Heart left ventricle (tissue), 16 donors: ENCODE data around the gene CSTA. TPM values are rescaled to one million over a fixed set of nuclear protein-coding genes. Genes with fewer than 3 reads are reported as not detected.
"Not testable (repeated sequence)": the region's sequence is repeated elsewhere in the genome, so short reads cannot be mapped to it uniquely, and the experiment has no call there.

ENCODE experiments used
- ATAC-seq, 4 donors: fragments of 200-7000 bp; cut with Tn5 transposase; one replicate each; pipeline ENCODE4 v1.9.1; 2020 to 2022; ENCODE audit warnings: moderate library complexity in 4 of 4, mild to moderate bottlenecking in 3 of 4, moderate number of reproducible peaks in 1 of 4
- DNase-seq, 5 donors: peaks; one replicate each; pipeline ENCODE4 v3.0.0-alpha.2; 2020
- H3K27ac ChIP-seq, 12 donors: fragments of 200-600 bp; sonication (generic) in 4 of 12; one replicate each; pipeline versions ENCODE4 v1.5.0 to v1.8.0; 2016 to 2022; ENCODE audit warnings: mild to moderate bottlenecking in 2 of 12
- H3K27me3 ChIP-seq, 9 donors: fragments of 200-600 bp; sonication (generic) in 2 of 9; one replicate each; pipeline versions ENCODE4 v1.5.1 to v1.8.0; 2016 to 2022; ENCODE audit warnings: mild to moderate bottlenecking in 3 of 9
- H3K36me3 ChIP-seq, 9 donors: fragments of 200-600 bp; sonication (generic) in 2 of 9; one replicate each; pipeline versions ENCODE4 v1.5.0 to v1.8.0; 2018 to 2022; ENCODE audit warnings: mild to moderate bottlenecking in 2 of 9
- H3K4me1 ChIP-seq, 12 donors: fragments of 200-600 bp; sonication (generic) in 4 of 12; one replicate each; pipeline versions ENCODE4 v1.5.0 to v1.8.0; 2016 to 2022; ENCODE audit warnings: mild to moderate bottlenecking in 3 of 12
- H3K4me3 ChIP-seq, 12 donors: fragments of 200-600 bp; sonication (generic) in 4 of 12; one replicate each; pipeline versions ENCODE4 v1.5.0 to v1.8.0; 2017 to 2022; ENCODE audit warnings: mild to moderate bottlenecking in 9 of 12, moderate library complexity in 4 of 12
- H3K9me3 ChIP-seq, 12 donors: fragments of 200-600 bp; sonication (generic) in 4 of 12; one replicate each; pipeline versions ENCODE4 v1.5.0 to v1.8.0; 2016 to 2022; ENCODE audit warnings: mild to moderate bottlenecking in 1 of 12
- CTCF ChIP-seq, 12 donors: fragments of 200-600 bp; sonication (generic) in 4 of 12; IDR thresholded peaks; one replicate each; pipeline versions ENCODE4 v1.5.0 to v1.8.0; 2018 to 2022; ENCODE audit warnings: antibody characterized with exemption in 12 of 12, mild to moderate bottlenecking in 5 of 12
- POLR2A ChIP-seq, 2 donors: fragments of 450-650 bp; IDR thresholded peaks; one replicate each; pipeline ENCODE4 v1.6.1; 2017; ENCODE audit warnings: antibody characterized with exemption in 2 of 2, mild to moderate bottlenecking in 2 of 2, moderate library complexity in 2 of 2
- WGBS, 4 donors: extraction: QIAGEN DNeasy Blood & Tissue Kit in 2 of 4; methylation state at CpG; one replicate each; pipeline versions ENCODE4 v1.1.5 to v1.1.7; 2013 to 2018; 5-methylcytosine and 5-hydroxymethylcytosine counted together
- intact Hi-C, 10 donors: fragments of 100-400 bp; cut with DNase I; formaldehyde crosslinking; loops; one replicate each; pipeline versions ENCODE4 v1.11.1 to v1.14.2; 2022
- polyA plus RNA-seq, 2 donors: library from polyadenylated mRNA; stranded (reverse); fragments of 200-250 nt; gene quantifications; one replicate each; pipeline ENCODE4 v1.2.3, GENCODE V29; 2013
- total RNA-seq, 9 donors: library from RNA; depleted of rRNA in 2 of 9; stranded (reverse); fragments of >200 nt in 2 of 9; fragmentation: NEBNext Ultra II Directional in 3 of 9; extraction: Animal tissue kit (Norgen Biotek cat#: 25700) in 3 of 9; gene quantifications; one replicate each; pipeline versions ENCODE4 v1.1.0 to v1.2.4, GENCODE V29; 2016 to 2023
- donor health status: ischemic (EF 13 %, LVEDD 7.1; RV severe dilation, severe dysfunction).
- donor health status: healthy with polysubstance abuse.
- donor health status: DM: no; HTN: yes; CAD: no.
- donor health status: DM: no; HTN: no; CAD: no.
- donor health status: ischemic (EF 25% LVEDD 6.9; RV normal size, moderate dysfunction).
- donor health status: ischemic (EF 25% LVEDD 5.7; RV mildly dilated, moderate dysfunction).
- donor health status: healthy.
- donor health status: DM: yes; HTN: yes; CAD: no.
- donor health status: ischemic (EF 35%, LVEDD 5.7; RV mildly dilated, moderate dysfunction).
- donor health status: nonischemic (EF 11% LVEDD 7.7; RV severe dilation, severe dysfunction).
- donor health status: DM: yes; HTN: yes; CAD: no.
- donor health status: PGD.
- donor health status: ischemic (EF 29% LVEDD 5.4; RV normal size, mild dysfunction).
- donor health status: nonischemic (EF 23%, LVEDD 6.1; RV moderate dilation, normal function).

Gene CSTA
- total and polyA plus RNA-seq, 11 donors = 0.33 to 8.9 (median 0.96) TPM; not detected in 1

DNA sequence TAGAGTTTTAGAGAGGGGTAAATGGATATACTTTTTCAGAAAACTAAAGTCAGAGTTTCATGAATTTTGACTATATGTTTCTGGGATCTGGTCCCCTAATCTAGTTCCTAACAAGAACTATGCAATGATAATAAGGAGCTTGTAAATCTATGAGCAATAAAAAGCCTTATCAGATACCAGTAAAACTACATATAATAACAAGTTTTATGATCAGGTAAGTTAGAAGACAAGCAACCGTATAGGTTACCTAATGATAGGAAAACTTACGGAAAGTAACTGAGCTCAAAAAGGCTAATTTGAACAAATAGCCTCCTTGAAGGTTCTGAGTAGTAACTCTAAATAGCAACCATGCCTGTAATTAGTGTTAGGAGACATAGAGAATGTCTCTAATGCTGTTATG lies 37.0 kb downstream of the CSTA start:
- ATAC-seq (no peak), DNase-seq (no peak)
- no peaks in the 10 kb centered on the region for H3K4me1 ChIP-seq
- H3K9me3 ChIP-seq = no peaks in the 10 kb centered on the region
- no peak overlapping the region for H3K4me3 ChIP-seq
- peaks cover 0 to 96% (median 69%) of the 10 kb centered on the region in 9 donors for H3K36me3 ChIP-seq
- TF ChIP-seq CTCF (IDR thresholded peaks at IDR 0.05) (no peak), POLR2A (IDR thresholded peaks at IDR 0.05) (no peak)
- H3K27me3 ChIP-seq = no peaks in the 10 kb centered on the region
- 88 to 97% (median 94%) methylated on average over 2 of the region's 2 CpGs for WGBS, 4 donors
- no peak overlapping the region for H3K27ac ChIP-seq
- intact Hi-C loops = loop anchor here in 1 of 10 donors (10.0 kb wide), 1 partner anchor 817 kb away; the partner anchor contains the start of gene POLQ

- Histone ChIP-seq H3K4me3 (no peak overlapping the region), H3K27me3 (no peaks in the 10 kb centered on the region), H3K27ac (no peak overlapping the region), H3K36me3 (peaks cover 0 to 96% (median 75%) of the 10 kb centered on the region in 9 donors), H3K9me3 (no peaks in the 10 kb centered on the region), H3K4me1 (no peaks in the 10 kb centered on the region)
- TF ChIP-seq POLR2A (IDR thresholded peaks at IDR 0.05) (no peak), CTCF (IDR thresholded peaks at IDR 0.05) (no peak)
- intact Hi-C loops = loop anchor here in 1 of 10 donors (10.0 kb wide), 1 partner anchor 820 kb away; the partner anchor contains the start of gene POLQ
- no peak for DNase-seq
- WGBS, 4 donors = 65 to 96% (median 95%) methylated on average over 2 of the region's 2 CpGs
- ATAC-seq = no peak
These were observed 39.4 kb downstream of the CSTA start for GRCh38 chr3:122364490-122364889.

- H3K4me1 ChIP-seq = no peaks in the 10 kb centered on the region
- 86 to 96% (median 94%) methylated on average over 1 of the region's 1 CpG for WGBS, 4 donors
- no peak overlapping the region for H3K4me3 ChIP-seq
- TF ChIP-seq CTCF (IDR thresholded peaks at IDR 0.05) (no peak), POLR2A (IDR thresholded peaks at IDR 0.05) (no peak)
- no peaks in the 10 kb centered on the region for H3K9me3 ChIP-seq
- no peaks in the 10 kb centered on the region for H3K27me3 ChIP-seq
- intact Hi-C loops = loop anchor here in 1 of 10 donors (10.0 kb wide), 1 partner anchor 820 kb away; the partner anchor contains the start of gene POLQ
- H3K36me3 ChIP-seq = peaks cover 0 to 98% (median 79%) of the 10 kb centered on the region in 9 donors
- no peak overlapping the region for H3K27ac ChIP-seq
- DNase-seq = no peak
- no peak for ATAC-seq
These were observed 40.0 kb downstream of the CSTA start for GRCh38 chr3:122365073-122365472.

GRCh38 chr3:122365582-122366378 lies 40.7 kb downstream of the CSTA start:
- H3K27ac ChIP-seq, H3K4me1 ChIP-seq, H3K27me3 ChIP-seq, ATAC-seq, H3K4me3 ChIP-seq, H3K9me3 ChIP-seq, DNase-seq: not testable (repeated sequence)
- H3K36me3 ChIP-seq = peaks cover 0 to 100% (median 84%) of the 10 kb centered on the region in 9 donors
- intact Hi-C loops = loop anchor here in 1 of 10 donors (10.0 kb wide), 1 partner anchor 821 kb away; the partner anchor contains the start of gene POLQ
- 95 to 99% (median 96%) methylated on average over 10 of the region's 10 CpGs for WGBS, 4 donors
